Measurements from ENCODE around the gene PNPO.
A peak's percentile ranks its signal among the peaks of the same experiment; 100 is the strongest.

The PNPO gene

GRCh38 chr17:47952171-47953021 is 11.0 kb downstream of the PNPO start:
- no peak for DNase-seq

GRCh38 chr17:47953909-47954308 is 12.5 kb downstream of the PNPO start:
- DNase-seq, result no peak

GRCh38 chr17:47955497-47956461 is 14.4 kb downstream of the PNPO start:
- no peak for DNase-seq

- DNase-seq, result no peak
Measured at GRCh38 chr17:47956791-47957590, 15.6 kb downstream of the PNPO start.

- DNase-seq, result no peak
Measured at GRCh38 chr17:47957591-47958490, 16.5 kb downstream of the PNPO start, which contains the start of gene PRR15L. PRR15L (minus strand) TSS chr17:47957883; CDS start chr17:47953234, 4,649 bp downstream.

- no peak for DNase-seq
Measured at GRCh38 chr17:47959825-47960655, 18.7 kb downstream of the PNPO start.

GRCh38 chr17:47961406-47961805 is 20.0 kb downstream of the PNPO start:
- no peak for DNase-seq

GRCh38 chr17:47962901-47963300 is 21.5 kb downstream of the PNPO start:
- DNase-seq, result no peak

GRCh38 chr17:47964856-47965255 is 23.5 kb downstream of the PNPO start:
- no peak for DNase-seq

GRCh38 chr17:47966079-47966519 is 24.7 kb downstream of the PNPO start:
- DNase-seq, result no peak

GRCh38 chr17:47967607-47968252 is 26.4 kb downstream of the PNPO start:
- no peak for DNase-seq

- DNase-seq, result peak; percentile 48
Measured at GRCh38 chr17:47968836-47969235, 27.5 kb downstream of the PNPO start.

- DNase-seq, result no peak
Measured at GRCh38 chr17:47969930-47970724, 28.8 kb downstream of the PNPO start.

- DNase-seq, result peak; percentile 100
Measured at GRCh38 chr17:47970725-47971499, 29.5 kb downstream of the PNPO start, which contains the start of gene CDK5RAP3. CDK5RAP3 (plus strand) TSS chr17:47971113; CDS start chr17:47971147, 34 bp downstream.

- DNase-seq, result no peak
Measured at GRCh38 chr17:47973541-47973940, 32.2 kb downstream of the PNPO start.

- no peak for DNase-seq
Measured at GRCh38 chr17:47975189-47975822, 33.9 kb downstream of the PNPO start.

GRCh38 chr17:47975823-47976205 is 34.4 kb downstream of the PNPO start:
- DNase-seq, result no peak

GRCh38 chr17:47978324-47978723 is 37.0 kb downstream of the PNPO start:
- peak; percentile 87 for DNase-seq

Data from hematopoietic multipotent progenitor cell treated with erythropoietin and hydrocortisone succinate and interleukin-3 and kit ligand, for 4 days (in vitro differentiated cells).